Breast epithelium (tissue), 4 donors: ENCODE data around the gene CYBRD1. TPM values are rescaled to one million over a fixed set of nuclear protein-coding genes. Genes with fewer than 3 reads are reported as not detected.

ENCODE experiments used
- DNase-seq, 2 donors: peaks; one replicate each; pipeline ENCODE4 v3.0.0-alpha.2; 2019; ENCODE audit warnings: low spot score in 2 of 2
- H3K27ac ChIP-seq, 2 donors: fragments of 200-600 bp; sonication (generic) in 1 of 2; one replicate each; pipeline ENCODE4 v1.5.1; 2016 to 2019; ENCODE audit warnings: mild to moderate bottlenecking in 1 of 2
- H3K27me3 ChIP-seq, 2 donors: fragments of 200-600 bp; sonication (generic) in 1 of 2; one replicate each; pipeline versions ENCODE4 v1.5.1 to v1.6.0; 2017 to 2019; ENCODE audit warnings: control low read depth in 1 of 2, mild to moderate bottlenecking in 1 of 2
- H3K36me3 ChIP-seq: fragments of 200-600 bp; one replicate; pipeline ENCODE4 v1.5.1; 2019
- H3K4me1 ChIP-seq, 2 donors: fragments of 200-600 bp; sonication (generic); one replicate each; pipeline ENCODE4 v1.5.1; 2016 to 2019; ENCODE audit warnings: control low read depth in 1 of 2
- H3K4me3 ChIP-seq, 3 donors: fragments of 200-600 bp; sonication (generic); 1 replicate in 2 of 3; 2 replicates in 1 of 3; pipeline ENCODE4 v1.5.1; 2016 to 2019; ENCODE audit warnings: mild to moderate bottlenecking in 3 of 3, moderate library complexity in 2 of 3
- H3K9me3 ChIP-seq, 2 donors: fragments of 200-600 bp; sonication (generic) in 1 of 2; one replicate each; pipeline ENCODE4 v1.5.1; 2016 to 2019; ENCODE audit warnings: control low read depth in 1 of 2
- CTCF ChIP-seq, 3 donors: fragments of 450-650 bp; IDR thresholded peaks; one replicate each; pipeline ENCODE4 v1.5.1; 2016 to 2017; ENCODE audit warnings: antibody characterized with exemption in 3 of 3, mild to moderate bottlenecking in 3 of 3, moderate library complexity in 3 of 3
- POLR2A ChIP-seq: fragments of 450-650 bp; IDR thresholded peaks from one replicate; pipeline ENCODE4 v1.6.1; 2016; ENCODE audit warnings: antibody characterized with exemption, mild to moderate bottlenecking, moderate library complexity
- POLR2AphosphoS5 ChIP-seq, 3 donors: sonication (generic); formaldehyde crosslinking; IDR thresholded peaks; one replicate each; pipeline ENCODE4 v1.6.1; 2017; ENCODE audit warnings: antibody characterized with exemption in 3 of 3
- intact Hi-C: fragments of 100-400 bp; cut with DNase I; formaldehyde crosslinking; loops from one replicate; pipeline ENCODE4 v1.15.1; 2023; ENCODE audit warnings: low total_unique reads
- total RNA-seq, 3 donors: library from RNA; depleted of rRNA; stranded (reverse); fragments of >200 nt; gene quantifications; one replicate each; pipeline ENCODE4 v1.1.0, GENCODE V29; 2016

Gene CYBRD1
- total RNA-seq, 3 donors from 2014 or later: 396 to 761 (median 409) TPM

GRCh38 chr2:171482308-171482707 lies 40.0 kb upstream of the CYBRD1 start:
- Histone ChIP-seq H3K4me1 (no peaks in the 10 kb centered on the region), H3K9me3 (no peaks in the 10 kb centered on the region), H3K36me3 (no peaks in the 10 kb centered on the region), H3K27ac (no peak overlapping the region), H3K27me3 (no peaks in the 10 kb centered on the region), H3K4me3 (no peak overlapping the region)
- no peak for DNase-seq
- TF ChIP-seq POLR2A: no peak
- TF ChIP-seq POLR2AphosphoS5 (IDR thresholded peaks at IDR 0.05): no peak
- TF ChIP-seq CTCF (IDR thresholded peaks at IDR 0.05): no peak
- intact Hi-C loops: no loop called here

GRCh38 chr2:171482877-171483276 lies 39.4 kb upstream of the CYBRD1 start:
- DNase-seq: no peak
- H3K4me1 ChIP-seq: no peaks in the 10 kb centered on the region
- H3K27ac ChIP-seq: no peak overlapping the region
- H3K36me3 ChIP-seq: no peaks in the 10 kb centered on the region
- H3K9me3 ChIP-seq: no peaks in the 10 kb centered on the region
- no peak overlapping the region for H3K4me3 ChIP-seq
- no peak for TF ChIP-seq POLR2AphosphoS5 (IDR thresholded peaks at IDR 0.05)
- TF ChIP-seq POLR2A: no peak
- no peak for TF ChIP-seq CTCF (IDR thresholded peaks at IDR 0.05)
- intact Hi-C loops: no loop called here
- H3K27me3 ChIP-seq: no peaks in the 10 kb centered on the region

GRCh38 chr2:171483793-171484192 lies 38.5 kb upstream of the CYBRD1 start:
- no peaks in the 10 kb centered on the region for H3K4me1 ChIP-seq
- no peak for DNase-seq
- no peaks in the 10 kb centered on the region for H3K27me3 ChIP-seq
- TF ChIP-seq POLR2AphosphoS5 (IDR thresholded peaks at IDR 0.05) (no peak), CTCF (IDR thresholded peaks at IDR 0.05) (no peak), POLR2A (no peak)
- no peak overlapping the region for H3K4me3 ChIP-seq
- H3K9me3 ChIP-seq: no peaks in the 10 kb centered on the region
- no peak overlapping the region for H3K27ac ChIP-seq
- H3K36me3 ChIP-seq: no peaks in the 10 kb centered on the region
- intact Hi-C loops: no loop called here

- intact Hi-C loops: no loop called here
- Histone ChIP-seq H3K4me1 (no peaks in the 10 kb centered on the region), H3K36me3 (no peaks in the 10 kb centered on the region), H3K9me3 (no peaks in the 10 kb centered on the region), H3K27ac (no peak overlapping the region), H3K27me3 (no peaks in the 10 kb centered on the region), H3K4me3 (no peak overlapping the region)
- TF ChIP-seq CTCF (IDR thresholded peaks at IDR 0.05): no peak
- no peak for TF ChIP-seq POLR2AphosphoS5 (IDR thresholded peaks at IDR 0.05)
- TF ChIP-seq POLR2A: no peak
- DNase-seq: no peak
Measured at GRCh38 chr2:171485116-171485515, 37.2 kb upstream of the CYBRD1 start.

GRCh38 chr2:171487201-171487600 lies 35.1 kb upstream of the CYBRD1 start:
- intact Hi-C loops: no loop called here
- no peak for DNase-seq

More at GRCh38 chr2:171487201-171487600, 35.1 kb upstream of the CYBRD1 start:
- Histone ChIP-seq H3K4me3 (no peak overlapping the region), H3K4me1 (no peaks in the 10 kb centered on the region), H3K9me3 (no peaks in the 10 kb centered on the region), H3K27ac (no peak overlapping the region), H3K27me3 (no peaks in the 10 kb centered on the region), H3K36me3 (no peaks in the 10 kb centered on the region)
- TF ChIP-seq CTCF (IDR thresholded peaks at IDR 0.05): no peak
